ENCODE data around the gene RRP12. TPM values are rescaled to one million over a fixed set of nuclear protein-coding genes. Genes with fewer than 3 reads are reported as not detected.

Gene RRP12
- total and polyA plus RNA-seq, 2 donors (not counting 3 experiments of a cell fraction or from before 2014, with no cell fraction given): 13.6 to 35.8 TPM

- Histone ChIP-seq H4K20me1 (replicated peaks; ENCODE audit: control insufficient read depth, extremely low read depth, insufficient read depth, low read length) (no peaks in the 10 kb centered on the region), H3K27me3 (ENCODE audit: control insufficient read depth in 2 of 2, insufficient read depth in 2 of 2, low read length in 2 of 2) (no peaks in the 10 kb centered on the region), H3K4me1 (ENCODE audit: control insufficient read depth, extremely low read depth, insufficient read depth, low read length) (no peaks in the 10 kb centered on the region), H3K9ac (replicated peaks; ENCODE audit: extremely low read depth, insufficient read depth, low read length) (no peak overlapping the region), H3K9me3 (replicated peaks; ENCODE audit: control insufficient read depth, insufficient read depth, low read length) (no peaks in the 10 kb centered on the region), H3K4me2 (ENCODE audit: insufficient read depth, low read length) (no peak overlapping the region), H3K79me2 (ENCODE audit: control insufficient read depth, insufficient read depth, low read length) (no peaks in the 10 kb centered on the region), H3K9me1 (replicated peaks; ENCODE audit: control insufficient read depth, extremely low read depth, insufficient read depth, low read length) (no peaks in the 10 kb centered on the region), H2AFZ (ENCODE audit: low read depth, low read length) (no peak overlapping the region), H3K4me3 (replicated peaks in 1 of 3; ENCODE audit: insufficient read depth in 1 of 3, low read depth in 1 of 3, low read length in 3 of 3) (no peak overlapping the region), H3K36me3 (ENCODE audit: control insufficient read depth in 2 of 2, extremely low read depth in 1 of 2, insufficient read depth in 2 of 2, low read length in 2 of 2) (no peaks in the 10 kb centered on the region), H3K27ac (ENCODE audit: insufficient read depth, low read depth, low read length) (no peak overlapping the region)
- TF ChIP-seq CTCF (IDR thresholded peaks at IDR 0.05; ENCODE audit: extremely low read depth in 1 of 2, insufficient read depth in 1 of 2, low read depth in 1 of 2, low read length in 2 of 2) (no peak), POLR2AphosphoS5 (IDR thresholded peaks at IDR 0.05; ENCODE audit: insufficient read depth, low read depth, low read length) (no peak), MYC (IDR thresholded peaks at IDR 0.05; ENCODE audit: low read depth, low read length) (no peak), FOS (IDR thresholded peaks at IDR 0.05; ENCODE audit: borderline replicate concordance, insufficient read depth, low read length) (no peak), GATA2 (IDR thresholded peaks at IDR 0.05; ENCODE audit: insufficient read depth, insufficient read length, low read depth, low read length) (no peak), EZH2 (IDR thresholded peaks at IDR 0.05; ENCODE audit: borderline replicate concordance, low read depth, low read length, severe bottlenecking) (no peak), JUN (IDR thresholded peaks at IDR 0.05; ENCODE audit: borderline replicate concordance, insufficient read depth, insufficient read length, low read depth) (no peak), POLR2A (IDR thresholded peaks at IDR 0.05; ENCODE audit: low read depth, low read length) (no peak)
- TF ChIP-seq, protein P1, sequence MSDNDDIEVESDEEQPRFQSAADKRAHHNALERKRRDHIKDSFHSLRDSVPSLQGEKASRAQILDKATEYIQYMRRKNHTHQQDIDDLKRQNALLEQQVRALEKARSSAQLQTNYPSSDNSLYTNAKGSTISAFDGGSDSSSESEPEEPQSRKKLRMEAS (IDR thresholded peaks at IDR 0.05; ENCODE audit: insufficient read depth, insufficient read length): no peak
- no TSS peak for BruUV-seq (replicated peaks)
- CTCF ChIA-PET: no interaction called here
- DNase-seq (ENCODE audit: low read depth, low spot score) (no peak), FAIRE-seq (no peak)
- POLR2A ChIA-PET: no interaction called here
- dilution Hi-C loops (cut with MboI; ENCODE audit: extremely low pct_ligation_motif_present, low sequenced_read_pairs) (no loop called here), intact Hi-C loops (cut with micrococcal nuclease) (no loop called here)
Observed at GRCh38 chr10:97411406-97411805, 10.3 kb upstream of the RRP12 start.

Measured in endothelial cell of umbilical vein (primary cell).